MM.1S (cell line): ENCODE data around the gene TIMP1.

Experiments
- CTCF ChIP-seq: fragments of 300-600 bp; sonication (generic); IDR thresholded peaks from 2 replicates; pipeline ENCODE4 v1.5.1; 2016; ENCODE audit warnings: antibody characterized with exemption, low read length, mixed read lengths
- EZH2 ChIP-seq: fragments of 300-600 bp; sonication (generic); optimal IDR thresholded peaks from 2 replicates; pipeline ENCODE3; 2017; ENCODE audit warnings: low read depth, mild to moderate bottlenecking, antibody characterized with exemption, low read length, mixed read lengths
- EZH2phosphoT487 ChIP-seq: fragments of 300-600 bp; sonication (generic); IDR thresholded peaks from 2 replicates; pipeline ENCODE4 v1.6.1; 2018; ENCODE audit warnings: antibody characterized with exemption, low read length

- TF ChIP-seq CTCF (no peak), EZH2phosphoT487 (no peak), EZH2 (no peak)
Observed at GRCh38 chrX:47578692-47579091, 3.5 kb upstream of the TIMP1 start.
